NCI-H1694 treated with DMSO at 0.1 percent for 48 hours (cell line): ENCODE data around the gene ARHGEF7.

Experiments used
- DNase-seq: peaks from one replicate; lab custom pipeline; 2025; lab: John Stamatoyannopoulos, UW

The ARHGEF7 gene

GRCh38 chr13:111325941-111326620 is 211.0 kb downstream of the ARHGEF7 start:
- no peak for DNase-seq

- no peak for DNase-seq
Observed at GRCh38 chr13:111326621-111326965, 211.5 kb downstream of the ARHGEF7 start.

- DNase-seq = no peak
Observed at GRCh38 chr13:111326981-111327642, 212.0 kb downstream of the ARHGEF7 start.

- no peak for DNase-seq
Observed at GRCh38 chr13:111327730-111328573, 212.8 kb downstream of the ARHGEF7 start.

- DNase-seq = no peak
Observed at GRCh38 chr13:111328574-111329410, 213.7 kb downstream of the ARHGEF7 start.

GRCh38 chr13:111329641-111330040 is 214.5 kb downstream of the ARHGEF7 start:
- DNase-seq = no peak

GRCh38 chr13:111330066-111330610 is 215.0 kb downstream of the ARHGEF7 start:
- DNase-seq = no peak

- no peak for DNase-seq
Observed at GRCh38 chr13:111335298-111335697, 220.2 kb downstream of the ARHGEF7 start.

- no peak for DNase-seq
Observed at GRCh38 chr13:111336666-111337065, 221.6 kb downstream of the ARHGEF7 start.

- DNase-seq = no peak
Observed at GRCh38 chr13:111337206-111337605, 222.1 kb downstream of the ARHGEF7 start.

GRCh38 chr13:111337741-111338140 is 222.6 kb downstream of the ARHGEF7 start:
- DNase-seq = no peak

GRCh38 chr13:111338841-111339240 is 223.7 kb downstream of the ARHGEF7 start:
- no peak for DNase-seq

- DNase-seq = no peak
Observed at GRCh38 chr13:111339366-111340143, 224.4 kb downstream of the ARHGEF7 start.

- no peak for DNase-seq
Observed at GRCh38 chr13:111341886-111342285, 226.8 kb downstream of the ARHGEF7 start.

- DNase-seq = no peak
Observed at GRCh38 chr13:111342721-111343120, 227.6 kb downstream of the ARHGEF7 start.

GRCh38 chr13:111343186-111343805 is 228.2 kb downstream of the ARHGEF7 start:
- DNase-seq = no peak

- peak; percentile 8 for DNase-seq
Observed at GRCh38 chr13:111344471-111345191, 229.5 kb downstream of the ARHGEF7 start.

GRCh38 chr13:111345682-111346081 is 230.6 kb downstream of the ARHGEF7 start:
- DNase-seq = no peak

- no peak for DNase-seq
Observed at GRCh38 chr13:111346101-111346680, 231.1 kb downstream of the ARHGEF7 start.
